ENCODE results near the gene FIBP. TPM values are rescaled to one million over a fixed set of nuclear protein-coding genes. Genes with fewer than 3 reads are reported as not detected.
"Not testable (repeated sequence)": the region's sequence is repeated elsewhere in the genome, so short reads cannot be mapped to it uniquely, and the experiment has no call there.

Gene FIBP
- total RNA-seq, 1 experiment from 2014 or later, result 93.1 TPM

DNA sequence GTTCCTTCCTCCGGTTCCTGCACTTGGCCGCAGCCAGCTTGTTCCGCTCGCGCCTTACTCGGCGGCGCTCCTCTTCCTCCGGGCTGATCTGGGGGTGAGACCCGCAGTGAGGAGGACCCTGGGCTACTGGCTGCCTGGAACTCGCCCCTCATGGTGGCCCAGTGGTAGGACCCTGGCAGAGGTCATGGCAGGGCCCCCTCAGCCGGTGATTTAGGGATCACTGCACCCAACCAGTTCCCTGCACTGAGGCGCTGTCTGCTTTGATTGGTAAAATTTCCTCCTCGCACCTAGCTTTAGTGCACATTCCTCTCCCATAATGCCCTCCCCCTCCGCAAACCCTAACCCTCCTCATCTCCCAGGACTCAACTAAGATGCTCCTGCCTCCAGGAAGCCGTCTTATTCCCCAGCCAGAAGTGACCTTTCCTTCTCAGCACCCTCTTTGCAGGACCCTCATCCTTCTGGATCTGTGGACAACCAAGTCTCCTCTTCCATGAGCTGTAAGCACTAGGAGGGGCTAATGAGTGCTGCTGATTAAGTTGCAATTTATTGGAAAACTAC is 5.8 kb upstream of the FIBP start:
- ATAC-seq, result no peak

DNA sequence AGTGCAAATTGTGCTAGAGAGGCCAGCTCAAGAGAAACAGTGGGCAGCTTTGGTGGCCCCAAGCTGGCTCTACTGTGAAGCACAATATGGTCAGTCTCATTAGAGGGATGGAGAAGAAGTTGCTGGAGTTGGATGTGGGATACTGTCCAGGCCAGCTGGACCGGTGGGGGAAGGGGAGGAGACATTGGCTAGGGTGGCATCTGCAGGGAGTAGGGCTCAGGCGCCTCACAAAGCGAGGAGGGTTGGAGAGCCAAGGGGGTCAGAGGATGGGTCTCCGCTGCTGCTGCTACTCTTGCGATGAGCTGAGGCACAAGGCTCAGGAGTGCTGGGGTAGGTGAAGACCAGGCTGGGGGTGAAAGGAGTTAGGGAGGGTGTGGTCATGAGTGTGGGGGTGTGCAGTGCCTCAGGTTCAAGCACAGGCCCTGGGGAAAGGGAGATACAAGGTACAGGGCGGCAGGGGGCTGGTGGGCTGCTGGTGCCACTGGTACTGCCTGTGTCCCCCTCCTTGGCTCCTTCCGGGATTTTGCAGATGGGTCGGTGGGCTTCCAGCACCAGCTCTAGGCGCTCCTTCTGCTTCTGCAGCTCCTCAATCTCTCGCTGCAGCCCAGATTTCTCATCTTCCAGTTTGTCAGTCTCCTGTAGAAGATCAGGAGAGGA is 4.5 kb upstream of the FIBP start:
- no peak for ATAC-seq
- CTCF ChIA-PET, result interaction anchor here (0.7 to 11.9 kb wide), 12 partner anchors 8 to 112 kb away, joined by 3 to 539 read pairs (median 22); partner anchors contain the start of genes AP5B1, CFL1, EFEMP2 and MUS81
- TF ChIP-seq ATF1 (CRISPR knock-in tag; IDR thresholded peaks at IDR 0.05) (no peak), SMAD3 (CRISPR knock-in tag; IDR thresholded peaks at IDR 0.05; ENCODE audit: borderline replicate concordance) (no peak), ERG (CRISPR knock-in tag; IDR thresholded peaks at IDR 0.05) (no peak), USF2 (CRISPR knock-in tag; IDR thresholded peaks at IDR 0.05) (no peak), FOXP1 (CRISPR knock-in tag; IDR thresholded peaks at IDR 0.05; ENCODE audit: borderline replicate concordance) (no peak), SMAD4 (CRISPR knock-in tag; IDR thresholded peaks at IDR 0.05) (no peak)
- Mint-ChIP-seq H3K4me3 (peak overlapping the region; percentile 75), H3K9me3 (no peaks in the 10 kb centered on the region), H3K27ac (peak overlapping the region; percentile 89), H3K4me1 (peaks cover 39% of the 10 kb centered on the region), H3K36me3 (peaks cover 4% of the 10 kb centered on the region), H3K27me3 (ENCODE audit: low read depth) (peaks cover 26% of the 10 kb centered on the region)
- POLR2A ChIA-PET, result interaction anchor here (1.5 to 7.2 kb wide), 3 partner anchors 25 to 33 kb away, joined by 3 to 90 read pairs (median 12); partner anchors contain the start of genes CFL1 and MUS81
- DNase-seq (ENCODE audit: low spot score), result no peak

More for the DNA sequence above, 5.8 kb upstream of the FIBP start:
- H3K36me3 Mint-ChIP-seq, result peaks cover 2% of the 10 kb centered on the region
- CTCF ChIA-PET, result interaction anchor here (1.3 to 11.9 kb wide), 4 partner anchors 10 to 182 kb away, joined by 3 to 539 read pairs (median 36); partner anchors contain the start of genes CFL1, EFEMP2, KAT5 and MUS81
- H3K4me3 Mint-ChIP-seq, result no peak overlapping the region
- peak overlapping the region; percentile 3; the same call in 1 of the 2 replicates for H3K27ac Mint-ChIP-seq
- H3K4me1 Mint-ChIP-seq, result peaks cover 39% of the 10 kb centered on the region
- DNase-seq (ENCODE audit: low spot score), result no peak
- H3K9me3 Mint-ChIP-seq, result no peaks in the 10 kb centered on the region
- H3K27me3 Mint-ChIP-seq (ENCODE audit: low read depth), result peaks cover 37% of the 10 kb centered on the region
- TF ChIP-seq OVOL2 (CRISPR knock-in tag; IDR thresholded peaks at IDR 0.05; ENCODE audit: borderline replicate concordance), result no peak
- no peak for TF ChIP-seq ZNF396 (CRISPR knock-in tag; IDR thresholded peaks at IDR 0.05; ENCODE audit: borderline replicate concordance)
- TF ChIP-seq ZBTB21 (CRISPR knock-in tag; IDR thresholded peaks at IDR 0.05; ENCODE audit: borderline replicate concordance), result no peak
- no peak for TF ChIP-seq CREB1 (CRISPR knock-in tag; IDR thresholded peaks at IDR 0.05)
- POLR2A ChIA-PET, result interaction anchor here (7.2 kb wide), 1 partner anchor 34 kb away, joined by 90 read pairs; the partner anchor contains the start of genes CFL1 and MUS81

DNA sequence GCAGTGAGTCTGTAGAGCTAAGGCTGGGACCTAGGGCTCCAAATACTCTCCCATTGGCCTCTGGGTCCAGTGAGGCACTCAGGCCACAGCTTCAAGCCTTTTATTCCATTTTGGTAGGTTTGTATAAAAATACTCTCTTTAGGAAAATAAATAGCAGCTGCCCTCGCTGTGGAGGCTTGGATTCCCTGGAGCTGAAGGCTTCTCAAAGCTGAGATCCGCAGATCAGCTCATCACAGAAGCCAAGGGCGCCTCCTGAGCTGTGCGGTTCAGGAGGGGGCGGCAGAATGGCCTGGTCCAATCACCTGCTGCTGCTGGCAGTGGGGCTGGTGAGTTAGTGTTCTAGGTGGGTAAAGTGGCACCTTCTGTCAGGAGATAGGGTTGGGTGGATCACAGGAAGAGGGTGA is 3.9 kb upstream of the FIBP start:
- H3K27me3 Mint-ChIP-seq (ENCODE audit: low read depth), result peaks cover 20% of the 10 kb centered on the region
- H3K27ac Mint-ChIP-seq, result peak overlapping the region; percentile 89; the same call in 1 of the 2 replicates
- not testable (repeated sequence) for ATAC-seq; H3K36me3 Mint-ChIP-seq; H3K9me3 Mint-ChIP-seq; DNase-seq (ENCODE audit: low spot score)
- CTCF ChIA-PET, result interaction anchor here (1.0 to 11.9 kb wide), 17 partner anchors 14 to 180 kb away, joined by 3 to 539 read pairs (median 18); partner anchors contain the start of genes AP5B1, BANF1, C11orf68 and CFL1
- H3K4me1 Mint-ChIP-seq, result peaks cover 44% of the 10 kb centered on the region
- POLR2A ChIA-PET, result interaction anchor here (1.5 to 7.2 kb wide), 3 partner anchors 25 to 32 kb away, joined by 3 to 90 read pairs (median 12); partner anchors contain the start of genes CFL1 and MUS81
- H3K4me3 Mint-ChIP-seq, result peak overlapping the region; percentile 75

GRCh38 chr11:65891219-65892136 is 3.2 kb upstream of the FIBP start:
- Mint-ChIP-seq H3K36me3 (peaks cover 10% of the 10 kb centered on the region), H3K4me1 (peaks cover 48% of the 10 kb centered on the region), H3K4me3 (peak overlapping the region; percentile 75), H3K27me3 (ENCODE audit: low read depth) (peaks cover 15% of the 10 kb centered on the region), H3K9me3 (no peaks in the 10 kb centered on the region), H3K27ac (no peak overlapping the region; the same call in 1 of the 2 replicates)
- DNase-seq (ENCODE audit: low spot score) (peak; percentile 69), ATAC-seq (peak; percentile 17)
- ChIA-PET POLR2A (interaction anchor here (0.6 to 7.2 kb wide), 14 partner anchors 7 to 179 kb away, joined by 3 to 90 read pairs (median 4); partner anchors contain the start of genes CFL1, FOSL1, KAT5 and MUS81), CTCF (interaction anchor here (0.6 to 11.9 kb wide), 46 partner anchors 7 to 339 kb away, joined by 3 to 539 read pairs (median 6); partner anchors contain the start of genes AP5B1, BANF1, C11orf68 and CFL1)
- TF ChIP-seq SP1 (CRISPR knock-in tag; conservative IDR thresholded peaks at IDR 0.05) (0 out of 2 replicates have a peak, but pooled peaks have one; percentile 37), NFE2L1 (CRISPR knock-in tag; IDR thresholded peaks at IDR 0.05) (peak; percentile 12; the same call in 1 of the 2 replicates), ZNF317 (CRISPR knock-in tag; IDR thresholded peaks at IDR 0.05; ENCODE audit: borderline replicate concordance, low read depth) (no peak), CREB1 (CRISPR knock-in tag; IDR thresholded peaks at IDR 0.05) (peak; percentile 12; the same call in 1 of the 2 replicates), MYBL2 (CRISPR knock-in tag; IDR thresholded peaks at IDR 0.05) (peak; percentile 17; the same call in 1 of the 2 replicates), ATF2 (CRISPR knock-in tag; IDR thresholded peaks at IDR 0.05; ENCODE audit: borderline replicate concordance, low read depth) (peak; percentile 41; the same call in 1 of the 2 replicates), ZBTB21 (CRISPR knock-in tag; IDR thresholded peaks at IDR 0.05; ENCODE audit: borderline replicate concordance) (no peak), TP53 (CRISPR knock-in tag; IDR thresholded peaks at IDR 0.05) (no peak), GRHL2 (CRISPR knock-in tag; IDR thresholded peaks at IDR 0.05; ENCODE audit: insufficient replicate concordance, severe bottlenecking) (no peak)
- TF ChIP-seq, protein P1, sequence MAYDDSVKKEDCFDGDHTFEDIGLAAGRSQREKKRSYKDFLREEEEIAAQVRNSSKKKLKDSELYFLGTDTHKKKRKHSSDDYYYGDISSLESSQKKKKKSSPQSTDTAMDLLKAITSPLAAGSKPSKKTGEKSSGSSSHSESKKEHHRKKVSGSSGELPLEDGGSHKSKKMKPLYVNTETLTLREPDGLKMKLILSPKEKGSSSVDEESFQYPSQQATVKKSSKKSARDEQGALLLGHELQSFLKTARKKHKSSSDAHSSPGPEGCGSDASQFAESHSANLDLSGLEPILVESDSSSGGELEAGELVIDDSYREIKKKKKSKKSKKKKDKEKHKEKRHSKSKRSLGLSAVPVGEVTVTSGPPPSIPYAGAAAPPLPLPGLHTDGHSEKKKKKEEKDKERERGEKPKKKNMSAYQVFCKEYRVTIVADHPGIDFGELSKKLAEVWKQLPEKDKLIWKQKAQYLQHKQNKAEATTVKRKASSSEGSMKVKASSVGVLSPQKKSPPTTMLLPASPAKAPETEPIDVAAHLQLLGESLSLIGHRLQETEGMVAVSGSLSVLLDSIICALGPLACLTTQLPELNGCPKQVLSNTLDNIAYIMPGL (CRISPR knock-in tag; IDR thresholded peaks at IDR 0.05), result peak; percentile 66; the same call in 1 of the 2 replicates
